ENCODE results near the gene C9orf43.

Gene C9orf43

DNA sequence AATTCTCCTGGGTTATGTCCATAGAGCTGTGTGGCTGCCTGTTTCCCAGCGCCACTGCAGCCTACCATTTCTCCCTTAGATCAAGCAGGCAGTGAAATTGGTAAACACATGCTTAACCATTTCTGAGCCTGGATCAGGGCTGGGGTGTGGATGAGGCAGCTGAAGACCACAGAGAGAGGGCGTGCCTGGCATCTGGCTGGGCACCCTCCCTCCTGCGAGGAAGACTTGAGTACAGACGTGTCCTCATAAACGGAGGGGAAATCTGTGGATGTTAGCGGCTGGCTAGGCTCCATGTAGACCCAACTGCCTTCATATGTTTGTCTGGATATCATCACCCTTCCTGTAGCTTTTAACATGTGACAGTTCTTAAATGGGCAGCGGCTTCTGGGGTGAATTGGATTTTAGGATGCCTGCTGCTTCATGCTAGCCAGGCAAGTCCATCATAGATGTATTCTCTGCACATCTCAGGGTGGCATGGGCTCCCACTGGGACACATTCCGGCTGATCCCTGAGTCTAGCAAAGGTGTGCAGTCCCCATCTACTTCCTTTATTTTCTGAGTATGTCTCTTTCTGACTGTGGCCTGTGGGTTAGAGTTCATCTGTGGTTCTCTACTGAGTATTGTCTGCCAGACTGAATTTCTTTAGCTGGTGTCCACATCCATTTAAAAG, 63.9 kb downstream of the C9orf43 start:
- H3K4me3 ChIP-seq (ENCODE audit: severe bottlenecking) = no peak overlapping the region
- DNase-seq (ENCODE audit: low spot score) (no peak), ATAC-seq (ENCODE audit: low read depth) (no peak)
- no peaks in the 10 kb centered on the region for H3K27me3 ChIP-seq (ENCODE audit: insufficient read depth, poor library complexity, severe bottlenecking)
- TF ChIP-seq, protein P1, sequence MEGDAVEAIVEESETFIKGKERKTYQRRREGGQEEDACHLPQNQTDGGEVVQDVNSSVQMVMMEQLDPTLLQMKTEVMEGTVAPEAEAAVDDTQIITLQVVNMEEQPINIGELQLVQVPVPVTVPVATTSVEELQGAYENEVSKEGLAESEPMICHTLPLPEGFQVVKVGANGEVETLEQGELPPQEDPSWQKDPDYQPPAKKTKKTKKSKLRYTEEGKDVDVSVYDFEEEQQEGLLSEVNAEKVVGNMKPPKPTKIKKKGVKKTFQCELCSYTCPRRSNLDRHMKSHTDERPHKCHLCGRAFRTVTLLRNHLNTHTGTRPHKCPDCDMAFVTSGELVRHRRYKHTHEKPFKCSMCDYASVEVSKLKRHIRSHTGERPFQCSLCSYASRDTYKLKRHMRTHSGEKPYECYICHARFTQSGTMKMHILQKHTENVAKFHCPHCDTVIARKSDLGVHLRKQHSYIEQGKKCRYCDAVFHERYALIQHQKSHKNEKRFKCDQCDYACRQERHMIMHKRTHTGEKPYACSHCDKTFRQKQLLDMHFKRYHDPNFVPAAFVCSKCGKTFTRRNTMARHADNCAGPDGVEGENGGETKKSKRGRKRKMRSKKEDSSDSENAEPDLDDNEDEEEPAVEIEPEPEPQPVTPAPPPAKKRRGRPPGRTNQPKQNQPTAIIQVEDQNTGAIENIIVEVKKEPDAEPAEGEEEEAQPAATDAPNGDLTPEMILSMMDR (IDR thresholded peaks at IDR 0.05; ENCODE audit: poor library complexity, severe bottlenecking) = no peak
- no peaks in the 10 kb centered on the region for H3K9me3 ChIP-seq (ENCODE audit: severe bottlenecking)
- H3K36me3 ChIP-seq (ENCODE audit: low read depth) = no peaks in the 10 kb centered on the region
- no peak overlapping the region for H3K27ac ChIP-seq (ENCODE audit: poor library complexity, severe bottlenecking)
- no peaks in the 10 kb centered on the region for H3K4me1 ChIP-seq (ENCODE audit: insufficient read depth, poor library complexity, severe bottlenecking)

DNA sequence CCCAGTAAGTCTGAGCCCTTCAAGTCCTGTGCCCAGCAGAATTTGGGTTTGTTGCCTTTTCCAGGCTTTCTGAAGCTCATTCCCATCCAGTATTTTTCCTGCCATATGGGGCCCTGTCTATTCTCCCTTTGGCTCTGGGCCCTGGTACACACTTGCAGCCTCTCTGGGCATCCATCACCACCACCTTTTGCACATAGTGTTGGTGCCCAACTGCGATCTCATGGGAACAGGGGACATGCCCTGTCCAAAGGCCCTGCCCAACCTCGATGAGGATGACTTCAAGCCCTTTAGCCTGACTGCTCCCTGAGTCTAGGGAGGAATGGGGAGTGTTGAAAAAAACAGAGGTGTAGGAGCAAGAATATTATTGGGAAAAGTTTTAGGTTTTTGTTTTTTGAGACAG, 64.5 kb downstream of the C9orf43 start:
- H3K4me1 ChIP-seq (ENCODE audit: insufficient read depth, poor library complexity, severe bottlenecking) = no peaks in the 10 kb centered on the region
- ATAC-seq (ENCODE audit: low read depth) (no peak), DNase-seq (ENCODE audit: low spot score) (no peak)
- TF ChIP-seq, protein P1 (IDR thresholded peaks at IDR 0.05; ENCODE audit: poor library complexity, severe bottlenecking) = no peak
- H3K9me3 ChIP-seq (ENCODE audit: severe bottlenecking) = no peaks in the 10 kb centered on the region
- no peaks in the 10 kb centered on the region for H3K27me3 ChIP-seq (ENCODE audit: insufficient read depth, poor library complexity, severe bottlenecking)
- no peak overlapping the region for H3K4me3 ChIP-seq (ENCODE audit: severe bottlenecking)
- no peak overlapping the region for H3K27ac ChIP-seq (ENCODE audit: poor library complexity, severe bottlenecking)
- H3K36me3 ChIP-seq (ENCODE audit: low read depth) = no peaks in the 10 kb centered on the region

DNA sequence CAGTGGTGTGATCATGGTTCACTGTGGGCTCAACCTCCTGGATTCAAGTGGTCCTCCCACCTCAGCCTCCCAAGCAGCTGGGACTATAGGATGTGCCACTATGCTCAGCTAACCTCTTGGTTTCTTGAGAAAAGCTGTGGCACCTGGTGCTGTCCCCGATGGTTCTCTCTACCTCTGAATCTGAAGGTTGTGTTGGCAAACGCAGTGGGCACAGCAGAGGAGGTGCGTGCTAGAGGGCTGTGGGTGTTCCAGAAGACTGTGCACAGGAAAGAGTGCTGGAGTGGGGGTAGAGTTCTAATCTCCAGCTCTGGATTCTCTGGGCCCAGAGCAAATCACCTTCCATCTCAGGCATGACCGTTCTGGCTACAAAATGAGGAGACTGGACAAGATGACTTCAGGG, 65.4 kb downstream of the C9orf43 start:
- Histone ChIP-seq H3K27me3 (ENCODE audit: insufficient read depth, poor library complexity, severe bottlenecking) (no peaks in the 10 kb centered on the region), H3K36me3 (ENCODE audit: low read depth) (no peaks in the 10 kb centered on the region), H3K27ac (ENCODE audit: poor library complexity, severe bottlenecking) (no peak overlapping the region), H3K4me3 (ENCODE audit: severe bottlenecking) (no peak overlapping the region), H3K4me1 (ENCODE audit: insufficient read depth, poor library complexity, severe bottlenecking) (no peaks in the 10 kb centered on the region), H3K9me3 (ENCODE audit: severe bottlenecking) (no peaks in the 10 kb centered on the region)
- ATAC-seq (ENCODE audit: low read depth) (no peak), DNase-seq (ENCODE audit: low spot score) (no peak)
- TF ChIP-seq, protein P1 (IDR thresholded peaks at IDR 0.05; ENCODE audit: poor library complexity, severe bottlenecking) = no peak

DNA sequence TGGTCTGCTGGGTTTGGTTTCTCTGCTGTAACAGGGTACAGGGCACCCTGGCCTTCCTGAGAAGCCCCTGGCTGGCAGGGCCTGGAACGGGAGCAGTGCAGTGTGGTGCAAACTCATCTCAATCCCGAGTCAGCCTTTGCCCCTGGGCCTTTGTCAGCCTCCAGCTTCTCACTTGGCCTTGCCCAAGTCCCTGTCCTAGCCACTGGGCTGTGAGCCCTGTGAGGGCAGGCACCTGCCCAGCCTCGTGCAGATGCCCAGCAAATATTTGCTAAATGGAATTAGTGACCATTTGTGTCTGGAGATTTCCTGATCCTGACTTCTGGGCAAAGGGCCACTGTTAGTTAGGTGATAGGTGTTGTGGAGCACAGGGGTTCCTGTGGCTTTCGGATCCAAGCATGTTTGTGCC, 66.0 kb downstream of the C9orf43 start:
- no peak for ATAC-seq (ENCODE audit: low read depth)
- TF ChIP-seq, protein P1 (IDR thresholded peaks at IDR 0.05; ENCODE audit: poor library complexity, severe bottlenecking) = no peak
- DNase-seq (ENCODE audit: low spot score) = no peak
- H3K27ac ChIP-seq (ENCODE audit: poor library complexity, severe bottlenecking) = no peak overlapping the region
- no peaks in the 10 kb centered on the region for H3K27me3 ChIP-seq (ENCODE audit: insufficient read depth, poor library complexity, severe bottlenecking)
- no peak overlapping the region for H3K4me3 ChIP-seq (ENCODE audit: severe bottlenecking)
- no peaks in the 10 kb centered on the region for H3K4me1 ChIP-seq (ENCODE audit: insufficient read depth, poor library complexity, severe bottlenecking)
- no peaks in the 10 kb centered on the region for H3K9me3 ChIP-seq (ENCODE audit: severe bottlenecking)
- H3K36me3 ChIP-seq (ENCODE audit: low read depth) = no peaks in the 10 kb centered on the region

GRCh38 chr9:113477058-113477457, 66.5 kb downstream of the C9orf43 start:
- TF ChIP-seq, protein P1 (IDR thresholded peaks at IDR 0.05; ENCODE audit: poor library complexity, severe bottlenecking) = no peak
- DNase-seq (ENCODE audit: low spot score) (no peak), ATAC-seq (ENCODE audit: low read depth) (no peak)
- Histone ChIP-seq H3K36me3 (ENCODE audit: low read depth) (no peaks in the 10 kb centered on the region), H3K4me1 (ENCODE audit: insufficient read depth, poor library complexity, severe bottlenecking) (no peaks in the 10 kb centered on the region), H3K4me3 (ENCODE audit: severe bottlenecking) (no peak overlapping the region), H3K27me3 (ENCODE audit: insufficient read depth, poor library complexity, severe bottlenecking) (no peaks in the 10 kb centered on the region), H3K27ac (ENCODE audit: poor library complexity, severe bottlenecking) (no peak overlapping the region), H3K9me3 (ENCODE audit: severe bottlenecking) (no peaks in the 10 kb centered on the region)
